ENCODE measurements around the gene MYH13. TPM values are rescaled to one million over a fixed set of nuclear protein-coding genes. Genes with fewer than 3 reads are reported as not detected.

The MYH13 gene
- total RNA-seq, 4 donors from 2014 or later: not detected

GRCh38 chr17:10352893-10353292 lies 19.9 kb downstream of the MYH13 start:
- intact Hi-C loops (cut with DNase I): no loop called here
- no peak for DNase-seq (ENCODE audit: extremely low spot score)
- TF ChIP-seq POLR2A (IDR thresholded peaks at IDR 0.05; ENCODE audit: low read depth) (no peak), POLR2AphosphoS5 (IDR thresholded peaks at IDR 0.05) (no peak), EP300 (IDR thresholded peaks at IDR 0.05) (no peak), CTCF (IDR thresholded peaks at IDR 0.05) (no peak)

GRCh38 chr17:10349403-10349802 lies 23.4 kb downstream of the MYH13 start:
- Histone ChIP-seq H3K27ac (replicated peaks in 1 of 4) (no peak overlapping the region), H3K9me3 (no peaks in the 10 kb centered on the region), H3K36me3 (no peaks in the 10 kb centered on the region), H3K4me3 (no peak overlapping the region), H3K4me1 (peaks cover 0 to 3% (median 1%) of the 10 kb centered on the region in 4 donors), H3K27me3 (no peaks in the 10 kb centered on the region)
- WGBS: 93% methylated on average over 1 of the region's 1 CpG
- intact Hi-C loops (cut with DNase I): no loop called here
- no peak for DNase-seq (ENCODE audit: extremely low spot score)
- TF ChIP-seq POLR2AphosphoS5 (IDR thresholded peaks at IDR 0.05) (no peak), CTCF (IDR thresholded peaks at IDR 0.05) (peak in 1 of 3 experiments; percentile 10)

More at GRCh38 chr17:10352893-10353292, 19.9 kb downstream of the MYH13 start:
- Histone ChIP-seq H3K9me3 (no peaks in the 10 kb centered on the region), H3K36me3 (no peaks in the 10 kb centered on the region), H3K4me1 (peaks cover 0 to 3% (median 1%) of the 10 kb centered on the region in 4 donors), H3K27me3 (no peaks in the 10 kb centered on the region), H3K4me3 (no peak overlapping the region), H3K27ac (replicated peaks in 1 of 4) (no peak overlapping the region)

GRCh38 chr17:10344816-10345215 lies 28.0 kb downstream of the MYH13 start:
- Histone ChIP-seq H3K36me3 (no peaks in the 10 kb centered on the region), H3K27me3 (no peaks in the 10 kb centered on the region), H3K4me3 (no peak overlapping the region), H3K27ac (replicated peaks in 1 of 4) (no peak overlapping the region), H3K9me3 (no peaks in the 10 kb centered on the region), H3K4me1 (no peaks in the 10 kb centered on the region)
- intact Hi-C loops (cut with DNase I): no loop called here
- WGBS: 94% methylated on average over 3 of the region's 3 CpGs
- TF ChIP-seq EP300 (IDR thresholded peaks at IDR 0.05): no peak
- no peak for TF ChIP-seq POLR2AphosphoS5 (IDR thresholded peaks at IDR 0.05)
- no peak for TF ChIP-seq CTCF (IDR thresholded peaks at IDR 0.05)
- no peak for TF ChIP-seq POLR2A (IDR thresholded peaks at IDR 0.05; ENCODE audit: low read depth)
- DNase-seq (ENCODE audit: extremely low spot score): no peak

- Histone ChIP-seq H3K4me1 (no peaks in the 10 kb centered on the region), H3K27ac (replicated peaks in 1 of 4) (no peak overlapping the region), H3K4me3 (no peak overlapping the region), H3K9me3 (no peaks in the 10 kb centered on the region), H3K36me3 (no peaks in the 10 kb centered on the region), H3K27me3 (no peaks in the 10 kb centered on the region)
- no peak for TF ChIP-seq POLR2A (IDR thresholded peaks at IDR 0.05; ENCODE audit: low read depth)
- no peak for TF ChIP-seq CTCF (IDR thresholded peaks at IDR 0.05)
- no peak for TF ChIP-seq EP300 (IDR thresholded peaks at IDR 0.05)
- TF ChIP-seq POLR2AphosphoS5 (IDR thresholded peaks at IDR 0.05): no peak
- no peak for DNase-seq (ENCODE audit: extremely low spot score)
- intact Hi-C loops (cut with DNase I): no loop called here
- 48% methylated on average over 8 of the region's 8 CpGs for WGBS
These were observed 33.8 kb downstream of the MYH13 start for GRCh38 chr17:10339051-10339450.

GRCh38 chr17:10337976-10338375 lies 34.8 kb downstream of the MYH13 start:
- Histone ChIP-seq H3K27me3 (no peaks in the 10 kb centered on the region), H3K27ac (replicated peaks in 1 of 4) (no peak overlapping the region), H3K4me3 (no peak overlapping the region), H3K9me3 (no peaks in the 10 kb centered on the region), H3K4me1 (no peaks in the 10 kb centered on the region), H3K36me3 (no peaks in the 10 kb centered on the region)
- WGBS: 83% methylated on average over 9 of the region's 9 CpGs
- intact Hi-C loops (cut with DNase I): no loop called here
- no peak for TF ChIP-seq EP300 (IDR thresholded peaks at IDR 0.05)
- no peak for TF ChIP-seq CTCF (IDR thresholded peaks at IDR 0.05)
- no peak for TF ChIP-seq POLR2A (IDR thresholded peaks at IDR 0.05; ENCODE audit: low read depth)
- no peak for TF ChIP-seq POLR2AphosphoS5 (IDR thresholded peaks at IDR 0.05)
- no peak for DNase-seq (ENCODE audit: extremely low spot score)
